NCI-H2227 treated with DMSO at 0.1 percent for 48 hours (cell line): Measurements from ENCODE around the gene SYT15B.
A peak's percentile ranks its signal among the peaks of the same experiment; 100 is the strongest.
"Not testable (repeated sequence)": the region's sequence is repeated elsewhere in the genome, so short reads cannot be mapped to it uniquely, and the experiment has no call there.

Experiments
- DNase-seq: peaks from one replicate; lab custom pipeline; 2025; lab: John Stamatoyannopoulos, UW

SYT15B gene

DNA sequence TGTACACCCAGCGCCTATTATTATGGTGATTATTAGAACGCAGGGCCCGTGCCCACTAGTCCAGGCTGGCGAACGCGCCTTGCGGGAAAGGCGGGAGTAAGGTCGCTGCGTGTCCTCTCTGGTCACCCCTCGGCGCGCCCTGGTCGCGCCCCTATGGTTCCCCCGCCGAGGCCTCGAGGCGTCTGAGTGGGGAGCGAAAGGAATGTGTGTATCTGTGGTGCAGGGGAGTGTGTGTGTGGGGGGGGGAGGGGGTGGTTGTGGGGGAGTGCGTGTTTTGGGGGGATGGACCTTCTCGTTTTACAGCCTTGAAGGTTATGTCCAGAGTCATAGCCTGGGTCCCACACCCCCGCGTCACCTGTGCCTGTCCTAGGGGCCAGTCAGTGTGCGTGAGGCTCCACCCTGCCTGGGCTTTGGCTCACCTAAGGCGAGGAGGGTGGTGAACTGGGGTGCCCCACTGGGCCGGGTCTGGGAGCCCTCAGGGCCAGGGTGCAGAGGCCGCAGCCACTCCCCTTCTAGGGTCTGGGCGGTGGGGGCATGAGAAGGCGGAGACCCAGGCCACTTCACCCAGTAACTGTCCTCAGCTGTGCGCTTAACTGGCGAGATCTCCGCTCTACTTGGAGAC lies at the start of gene SYT15B:
TSS of gene SYT15B (minus strand) at position 39 of the 622 bp plus-strand sequence. CDS start 952 bp downstream, outside the sequence.
- not testable (repeated sequence) for DNase-seq

GRCh38 chr10:47779590-47779989 lies 16.2 kb upstream of the SYT15B start:
- not testable (repeated sequence) for DNase-seq

DNA sequence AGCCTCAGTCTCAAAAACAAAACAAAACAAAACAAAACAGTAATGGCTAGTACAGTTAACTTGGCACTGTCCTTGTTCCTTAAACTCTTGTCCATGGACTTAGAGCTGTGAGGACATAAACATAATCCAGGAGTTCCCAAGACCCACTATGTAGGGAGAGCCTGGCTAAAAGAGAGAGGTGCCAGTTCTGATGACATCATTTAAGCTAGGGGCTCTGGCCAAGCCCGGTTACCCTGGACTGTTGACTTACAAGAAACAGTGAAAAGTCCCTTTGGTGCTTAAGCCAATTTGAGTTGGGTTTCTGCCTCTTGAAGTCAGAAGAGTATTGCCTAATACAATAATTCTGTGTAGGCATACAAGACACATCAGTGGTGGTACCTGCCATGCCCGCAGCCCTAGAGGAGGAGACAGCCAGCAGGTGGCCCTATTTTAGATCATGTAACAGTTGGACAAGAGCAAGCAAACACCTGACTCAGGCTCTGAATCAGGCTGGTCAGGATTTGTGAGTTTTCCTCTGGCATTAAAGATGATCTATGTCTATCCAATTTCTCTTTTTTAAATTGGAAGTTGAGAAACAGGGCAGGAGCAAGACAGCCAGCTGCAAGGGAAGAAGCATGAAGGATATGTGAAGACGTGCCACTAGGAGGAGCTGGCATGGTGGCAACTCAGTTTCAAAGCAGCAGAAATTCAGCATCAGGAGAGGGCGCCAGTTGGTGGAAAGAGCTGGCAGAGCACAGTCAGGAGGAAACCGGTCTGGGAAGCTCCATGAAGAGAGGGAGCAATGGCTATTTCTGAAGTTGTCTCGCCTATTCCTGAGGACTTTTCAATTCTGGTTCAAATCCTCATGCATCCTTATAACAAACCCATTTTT lies 12.2 kb upstream of the SYT15B start:
- peak; percentile 0 for DNase-seq

GRCh38 chr10:47770745-47771144 lies 7.4 kb upstream of the SYT15B start:
- not testable (repeated sequence) for DNase-seq

GRCh38 chr10:47768578-47769115 lies 5.3 kb upstream of the SYT15B start:
- DNase-seq = not testable (repeated sequence)

GRCh38 chr10:47768085-47768484 lies 4.7 kb upstream of the SYT15B start:
- DNase-seq = not testable (repeated sequence)

GRCh38 chr10:47767236-47767635 lies 3.8 kb upstream of the SYT15B start:
- DNase-seq = not testable (repeated sequence)

DNA sequence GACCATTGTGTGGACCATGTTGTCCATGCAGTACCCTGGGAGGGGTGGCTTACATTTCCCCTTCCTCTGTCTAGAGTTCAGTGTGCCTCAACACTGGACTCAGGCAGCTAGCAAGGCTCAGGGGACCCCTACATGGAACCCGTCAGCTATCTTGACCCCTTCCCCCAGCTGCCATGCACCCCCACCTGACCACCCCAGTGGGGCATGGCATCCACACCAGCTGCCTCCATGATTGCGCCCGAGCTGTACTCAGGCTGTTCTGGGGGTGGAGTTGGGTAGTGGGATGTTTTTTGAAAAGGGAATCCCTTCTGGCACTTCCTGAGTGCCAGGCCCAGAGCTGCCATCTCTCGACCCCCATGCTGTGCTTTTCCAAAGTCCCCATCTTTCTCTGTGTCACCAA lies 1.8 kb upstream of the SYT15B start:
- DNase-seq = not testable (repeated sequence)

- DNase-seq = not testable (repeated sequence)
Observed at GRCh38 chr10:47762674-47763553, 478 bp downstream of the SYT15B start.

- DNase-seq = not testable (repeated sequence)
Observed at GRCh38 chr10:47758855-47759254, 4.5 kb downstream of the SYT15B start.

DNA sequence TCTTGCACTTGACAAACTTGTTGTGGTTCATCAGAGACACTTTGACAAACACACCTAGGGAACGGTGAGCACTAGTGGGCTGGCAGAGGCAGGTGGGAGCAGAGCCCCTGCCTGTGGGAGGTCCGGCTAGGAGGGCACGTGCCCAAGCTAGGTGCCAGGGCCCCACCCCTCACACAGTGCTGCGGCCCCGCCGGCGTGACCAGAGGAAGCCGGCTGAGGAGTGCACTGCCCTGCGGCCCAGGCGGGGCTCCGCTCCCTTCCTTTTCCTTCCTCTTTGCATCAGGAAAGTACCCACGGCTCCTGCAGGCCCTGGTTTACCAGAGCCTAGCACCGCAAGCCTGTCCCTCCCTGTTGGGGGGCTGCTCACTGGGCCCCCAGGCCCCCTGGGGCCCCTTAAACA lies 7.2 kb downstream of the SYT15B start:
- DNase-seq = not testable (repeated sequence)

- DNase-seq = not testable (repeated sequence)
Observed at GRCh38 chr10:47753871-47754270, 9.5 kb downstream of the SYT15B start.

DNA sequence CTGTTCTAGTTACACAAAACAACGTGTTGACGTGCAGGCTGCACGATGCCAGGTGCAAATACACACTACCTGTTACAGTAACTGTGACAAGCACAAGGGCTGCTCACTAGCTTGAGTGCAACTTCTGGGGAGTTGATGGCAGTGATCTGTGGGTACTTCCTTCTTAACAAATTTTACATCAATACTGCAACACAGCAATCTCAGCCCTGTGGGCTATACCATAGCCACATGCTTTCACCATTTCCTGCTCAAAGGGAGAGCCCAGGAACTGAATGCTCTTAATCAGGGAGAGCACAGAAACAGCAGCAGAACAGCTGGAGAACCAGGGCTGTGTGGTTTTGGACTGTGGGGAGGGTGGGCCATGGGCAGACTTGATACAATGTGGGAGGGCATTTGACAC lies 10.2 kb downstream of the SYT15B start:
- not testable (repeated sequence) for DNase-seq

- not testable (repeated sequence) for DNase-seq
Observed at GRCh38 chr10:47751821-47752220, 11.6 kb downstream of the SYT15B start.

DNA sequence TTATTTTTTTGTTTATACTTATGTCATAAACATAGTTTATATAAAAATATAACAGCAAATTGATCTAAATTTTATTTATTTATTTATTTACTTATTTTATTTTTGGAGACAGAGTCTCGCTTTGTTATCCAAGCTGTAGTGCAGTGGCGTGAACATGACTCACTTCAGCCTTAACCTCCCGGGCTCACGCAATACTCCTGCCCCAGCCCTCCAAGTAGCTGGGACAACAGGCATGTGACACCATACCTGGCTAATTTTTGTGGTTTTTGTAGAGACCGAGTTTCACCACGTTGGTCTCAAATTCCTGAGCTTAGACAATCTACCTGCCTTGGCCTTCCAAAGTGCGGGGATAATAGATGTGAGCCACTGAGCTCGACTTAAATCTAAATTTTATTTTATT lies 13.0 kb downstream of the SYT15B start:
- not testable (repeated sequence) for DNase-seq

- DNase-seq = not testable (repeated sequence)
Observed at GRCh38 chr10:47746780-47747376, 16.5 kb downstream of the SYT15B start.

DNA sequence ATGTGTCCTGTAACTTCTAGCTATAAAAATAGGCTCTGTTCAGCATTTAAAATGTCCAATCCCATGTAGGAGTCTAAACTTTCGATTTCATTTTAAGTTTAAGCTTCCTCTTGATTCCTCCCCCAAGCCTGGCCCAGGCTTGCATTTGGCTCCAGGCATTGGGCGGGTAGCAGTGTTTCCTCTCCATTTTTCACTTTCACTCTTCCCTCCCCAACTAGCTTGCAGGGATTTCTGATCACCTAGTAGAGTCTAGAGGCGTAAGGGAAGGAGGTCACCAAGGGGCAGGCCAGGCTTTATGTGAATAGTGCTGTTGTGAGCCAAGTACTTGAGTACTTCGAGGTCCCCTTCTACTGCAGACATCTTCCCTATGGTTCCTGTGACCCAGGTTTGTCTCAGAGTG lies 18.5 kb downstream of the SYT15B start:
- not testable (repeated sequence) for DNase-seq

GRCh38 chr10:47743611-47744550 lies 19.5 kb downstream of the SYT15B start:
- DNase-seq = not testable (repeated sequence)

- not testable (repeated sequence) for DNase-seq
Observed at GRCh38 chr10:47740868-47741267, 22.5 kb downstream of the SYT15B start.

- DNase-seq = not testable (repeated sequence)
Observed at GRCh38 chr10:47730911-47731310, 32.5 kb downstream of the SYT15B start.
